ENCODE results near the gene PCDHGA1.

- TF ChIP-seq MAX (IDR thresholded peaks at IDR 0.05), result peak; percentile 84
- TF ChIP-seq CTCF (IDR thresholded peaks at IDR 0.05), result peak; percentile 78
- TF ChIP-seq EP300 (IDR thresholded peaks at IDR 0.05), result no peak
- peak; percentile 73 for TF ChIP-seq MAFK (IDR thresholded peaks at IDR 0.05; ENCODE audit: partially characterized antibody)
- peak; percentile 79 for TF ChIP-seq POLR2A (IDR thresholded peaks at IDR 0.05; ENCODE audit: low read length)
- TF ChIP-seq MAZ (IDR thresholded peaks at IDR 0.05; ENCODE audit: borderline replicate concordance, low read depth, low read length), result no peak
- peak; percentile 91 for TF ChIP-seq BCL3 (IDR thresholded peaks at IDR 0.05)
- TF ChIP-seq ELK1 (IDR thresholded peaks at IDR 0.05; ENCODE audit: low read depth, low read length), result 0 out of 2 replicates have a peak, but pooled peaks have one; percentile 39
- no peak for TF ChIP-seq HOXA7 (CRISPR knock-in tag; IDR thresholded peaks at IDR 0.05)
- no peak for TF ChIP-seq SREBF2 (IDR thresholded peaks at IDR 0.05)
- no peak for TF ChIP-seq ESRRA (IDR thresholded peaks at IDR 0.05; ENCODE audit: borderline replicate concordance, low read length)
- no peak for TF ChIP-seq CBX2 (IDR thresholded peaks at IDR 0.05; ENCODE audit: borderline replicate concordance, low read depth)
- peak; percentile 85 to 88; a peak in 4 of 5 replicates for TF ChIP-seq JUN (IDR thresholded peaks at IDR 0.05)
- TF ChIP-seq REST (IDR thresholded peaks at IDR 0.05), result peak; percentile 66
Measured at GRCh38 chr5:141320225-141321169, 9.8 kb upstream of the PCDHGA1 start, which contains the start of gene TAF7.
